ENCODE measurements around the gene PRTFDC1.

Gene PRTFDC1

DNA sequence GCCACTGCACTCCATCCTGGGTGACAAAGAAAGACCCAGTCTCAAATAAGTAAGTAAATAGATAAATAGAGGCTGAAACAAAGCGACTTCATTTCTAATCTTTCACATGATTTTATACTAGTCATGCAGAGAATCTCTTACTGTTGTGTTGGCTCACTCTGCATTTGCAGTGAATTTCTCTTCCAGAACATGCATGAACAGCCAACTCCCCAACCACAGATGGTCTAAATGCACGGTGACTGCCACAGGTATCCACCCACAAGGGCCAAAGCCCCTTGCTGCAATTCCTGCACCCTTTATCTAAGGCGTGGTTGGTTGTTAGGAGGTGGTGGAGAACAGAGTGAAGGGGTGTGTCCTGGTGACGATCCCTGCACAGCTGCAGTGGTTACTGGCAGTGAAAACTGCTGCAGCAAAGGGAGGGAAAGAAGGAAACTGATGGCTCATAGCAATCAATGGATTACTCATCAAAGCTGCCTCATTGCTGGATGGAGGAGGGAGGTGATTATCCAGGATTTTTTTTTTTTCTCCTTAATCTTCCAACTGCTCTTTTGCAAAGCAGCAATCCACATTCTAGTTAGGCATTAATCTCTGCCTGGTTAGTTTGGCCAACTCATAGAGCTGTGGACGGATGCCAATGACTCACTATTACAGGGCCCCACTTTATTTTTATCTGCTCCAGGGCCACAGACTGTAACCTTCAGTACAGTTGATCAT lies 50.6 kb downstream of the PRTFDC1 start:
- peak overlapping the region; percentile 73 to 90 for H3K27ac Mint-ChIP-seq
- peaks cover 26 to 45% of the 10 kb centered on the region in 2 donors for H3K4me1 Mint-ChIP-seq (ENCODE audit: low read depth in 2 of 2)
- H3K9me3 Mint-ChIP-seq = no peaks in the 10 kb centered on the region
- ATAC-seq (replicated peaks) (peak; percentile 51), DNase-seq (no peak)
- H3K4me3 Mint-ChIP-seq = peak overlapping the region; percentile 48 to 60
- H3K36me3 Mint-ChIP-seq (ENCODE audit: insufficient read depth) = no peaks in the 10 kb centered on the region
- no peaks in the 10 kb centered on the region for H3K27me3 Mint-ChIP-seq

DNA sequence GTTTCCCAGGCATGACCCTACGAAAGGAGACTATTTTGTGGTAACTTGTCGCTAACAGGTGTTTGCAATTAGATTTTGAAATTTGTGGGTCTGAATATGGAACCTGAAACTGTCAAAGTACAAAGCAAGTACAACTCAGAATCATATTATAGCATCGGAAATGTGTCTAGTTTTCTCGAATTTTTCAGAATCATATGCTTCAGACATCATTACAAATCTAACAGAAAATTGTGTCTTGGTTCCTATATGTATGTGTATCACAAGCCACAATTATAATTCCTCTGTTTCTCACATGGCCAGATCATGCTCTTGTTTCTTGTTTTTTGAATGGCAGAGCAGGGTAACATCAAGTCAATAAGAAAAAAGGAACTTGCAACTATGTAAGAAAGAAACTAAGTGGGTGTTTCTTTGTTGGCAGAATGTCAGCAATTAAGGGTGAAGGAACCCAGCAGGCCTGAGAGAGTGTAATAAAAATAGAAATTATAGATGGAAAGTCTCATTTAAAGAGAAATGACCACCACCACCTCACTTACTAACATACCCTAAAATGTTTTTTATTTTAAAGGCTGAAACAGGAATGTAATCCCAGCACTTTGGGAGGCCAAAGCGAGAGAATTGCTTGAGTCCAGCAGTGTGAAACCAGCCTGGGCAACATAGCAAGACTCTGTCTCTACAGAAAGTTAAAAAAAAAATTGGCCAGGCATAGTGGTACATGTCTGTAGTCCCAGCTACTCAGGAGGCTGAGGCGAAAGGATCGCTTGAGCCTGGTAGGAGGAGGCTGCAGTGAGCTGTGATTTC lies 51.3 kb downstream of the PRTFDC1 start:
- no peak for DNase-seq
- H3K9me3 Mint-ChIP-seq = no peaks in the 10 kb centered on the region
- peak overlapping the region in 1 of 2 donors; percentile 62 for H3K4me3 Mint-ChIP-seq
- H3K27me3 Mint-ChIP-seq = no peaks in the 10 kb centered on the region
- peak overlapping the region; percentile 73 to 90 for H3K27ac Mint-ChIP-seq
- H3K4me1 Mint-ChIP-seq (ENCODE audit: low read depth in 2 of 2) = peaks cover 25 to 45% of the 10 kb centered on the region in 2 donors
- ATAC-seq (replicated peaks) = peak; percentile 29
- H3K36me3 Mint-ChIP-seq (ENCODE audit: insufficient read depth) = no peaks in the 10 kb centered on the region

DNA sequence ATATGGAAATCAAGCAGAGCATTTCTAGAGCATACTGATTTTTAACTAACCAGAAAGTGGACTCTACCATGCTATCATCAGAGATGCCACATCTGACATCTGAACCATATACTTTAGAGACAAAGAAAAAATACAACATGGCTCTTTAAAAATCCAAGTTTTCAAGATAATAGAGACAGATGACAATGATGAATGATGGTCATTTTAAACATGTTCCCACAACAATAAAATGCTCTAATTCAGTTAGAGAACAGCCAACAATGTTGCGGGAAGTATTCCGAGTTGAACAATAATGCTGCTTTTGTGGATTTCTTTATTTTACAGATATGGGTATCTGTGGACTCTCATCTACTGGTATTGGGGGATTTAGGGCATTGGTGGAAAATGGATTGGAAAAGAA lies 52.8 kb downstream of the PRTFDC1 start:
- no peaks in the 10 kb centered on the region for H3K36me3 Mint-ChIP-seq (ENCODE audit: insufficient read depth)
- no peak overlapping the region for H3K4me3 Mint-ChIP-seq
- peak overlapping the region in 1 of 2 donors; percentile 56 for H3K27ac Mint-ChIP-seq
- no peaks in the 10 kb centered on the region for H3K27me3 Mint-ChIP-seq
- H3K9me3 Mint-ChIP-seq = no peaks in the 10 kb centered on the region
- no peak for ATAC-seq (replicated peaks)
- H3K4me1 Mint-ChIP-seq (ENCODE audit: low read depth in 2 of 2) = peaks cover 27 to 46% of the 10 kb centered on the region in 2 donors
- DNase-seq = no peak

DNA sequence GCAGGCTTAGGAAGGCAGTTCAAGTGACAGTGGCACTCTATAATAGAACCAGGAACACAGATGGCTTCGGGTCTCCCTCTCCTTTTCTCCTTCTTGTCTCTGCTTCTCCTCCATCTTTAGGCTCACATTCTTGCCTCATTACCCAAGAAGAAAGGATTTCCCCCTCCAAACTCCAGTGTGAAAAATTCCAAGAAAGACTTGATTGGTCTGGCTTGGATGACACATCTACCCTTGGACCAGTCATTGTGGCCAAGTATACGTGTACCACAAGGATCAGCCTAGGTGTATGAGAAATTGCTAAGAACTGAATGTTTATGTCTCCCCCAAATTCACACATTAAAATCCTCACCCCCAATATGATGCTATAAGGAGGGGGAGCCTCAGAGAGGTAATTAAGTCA lies 53.9 kb downstream of the PRTFDC1 start:
- Mint-ChIP-seq H3K27ac (peak overlapping the region in 1 of 2 donors; percentile 31), H3K4me1 (ENCODE audit: low read depth in 2 of 2) (peaks cover 37 to 49% of the 10 kb centered on the region in 2 donors), H3K4me3 (no peak overlapping the region), H3K27me3 (no peaks in the 10 kb centered on the region), H3K9me3 (no peaks in the 10 kb centered on the region), H3K36me3 (ENCODE audit: insufficient read depth) (no peaks in the 10 kb centered on the region)
- ATAC-seq (replicated peaks) (no peak), DNase-seq (no peak)

DNA sequence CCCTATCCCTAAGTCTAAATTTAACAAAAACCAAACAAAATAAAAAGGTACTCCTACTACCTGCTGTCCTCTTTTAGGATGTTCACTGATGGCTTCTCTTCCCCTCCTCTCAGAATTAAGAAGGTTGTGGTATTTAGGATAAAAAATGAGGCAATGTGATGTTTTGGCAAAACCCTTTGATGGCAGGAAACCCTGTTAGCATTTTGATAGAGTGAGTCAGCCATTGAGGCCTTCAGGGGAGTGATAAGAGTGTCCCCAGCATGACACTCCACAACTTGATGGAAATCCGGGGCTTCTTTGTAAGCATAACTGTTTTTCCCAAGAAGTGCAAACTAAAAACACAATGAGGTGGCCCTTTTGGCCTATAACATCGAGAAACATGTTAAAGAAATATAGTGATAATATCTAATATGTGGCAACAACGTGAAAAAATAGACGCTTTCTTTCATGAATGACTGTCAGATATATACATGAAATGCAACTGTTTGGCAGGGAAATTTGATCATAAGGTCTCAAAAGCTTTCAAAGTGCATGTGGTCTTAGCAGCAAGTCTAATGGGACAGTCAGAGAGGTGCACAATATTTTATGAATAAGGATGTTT lies 55.0 kb downstream of the PRTFDC1 start:
- H3K27ac Mint-ChIP-seq = peak overlapping the region; percentile 52 to 87
- H3K9me3 Mint-ChIP-seq = no peaks in the 10 kb centered on the region
- no peak for DNase-seq
- no peak for ATAC-seq (replicated peaks)
- H3K4me1 Mint-ChIP-seq (ENCODE audit: low read depth in 2 of 2) = peaks cover 40 to 48% of the 10 kb centered on the region in 2 donors
- H3K36me3 Mint-ChIP-seq (ENCODE audit: insufficient read depth) = no peaks in the 10 kb centered on the region
- H3K4me3 Mint-ChIP-seq = no peak overlapping the region
- no peaks in the 10 kb centered on the region for H3K27me3 Mint-ChIP-seq

DNA sequence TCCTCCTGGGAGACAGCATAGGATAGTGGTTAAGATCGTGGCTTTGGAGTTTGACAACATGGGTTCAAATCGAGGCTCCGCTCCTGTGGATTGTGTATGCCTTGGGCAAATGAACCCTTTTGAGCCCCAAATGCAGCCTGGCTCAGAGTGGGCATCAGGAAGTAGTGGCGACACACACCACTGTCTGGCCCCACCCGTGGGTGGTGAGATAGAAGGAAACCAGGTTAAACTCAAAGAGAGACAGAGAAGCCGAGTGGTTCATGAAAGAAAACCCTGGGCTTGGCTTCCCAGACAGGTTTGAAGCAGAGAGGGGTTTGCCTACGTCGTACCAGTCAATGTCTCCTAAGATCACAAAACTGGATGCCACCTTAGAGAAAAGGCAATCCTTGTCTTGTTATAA lies 57.7 kb downstream of the PRTFDC1 start:
- DNase-seq (peak; percentile 10 to 38 (median 15)), ATAC-seq (replicated peaks) (peak; percentile 90)
- H3K27me3 Mint-ChIP-seq = no peaks in the 10 kb centered on the region
- H3K4me3 Mint-ChIP-seq = peak overlapping the region; percentile 75 to 77
- peak overlapping the region; percentile 86 to 96 for H3K27ac Mint-ChIP-seq
- no peaks in the 10 kb centered on the region for H3K36me3 Mint-ChIP-seq (ENCODE audit: insufficient read depth)
- no peaks in the 10 kb centered on the region for H3K9me3 Mint-ChIP-seq
- H3K4me1 Mint-ChIP-seq (ENCODE audit: low read depth in 2 of 2) = peaks cover 32 to 35% of the 10 kb centered on the region in 2 donors

DNA sequence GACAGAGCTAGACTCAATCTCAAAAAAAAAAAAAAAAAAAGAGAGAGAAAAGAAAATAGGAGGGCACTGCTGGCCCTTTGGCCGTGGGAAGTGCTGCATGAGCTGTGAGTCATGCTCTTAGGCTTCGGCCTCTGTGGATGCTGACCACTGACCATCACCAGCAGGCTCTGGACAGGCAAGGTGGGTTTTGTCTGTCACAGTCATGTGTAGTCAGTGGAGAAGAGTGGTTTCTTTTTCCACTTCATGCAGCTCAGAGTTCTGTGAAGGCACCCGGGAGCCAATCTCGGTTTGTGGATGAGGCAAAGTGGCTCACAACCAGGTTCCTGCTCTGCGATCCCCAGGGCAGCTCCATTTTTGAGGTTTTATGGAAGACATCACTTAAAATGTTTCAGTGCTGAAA lies 58.1 kb downstream of the PRTFDC1 start:
- Mint-ChIP-seq H3K4me3 (peak overlapping the region; percentile 75 to 77), H3K27me3 (no peaks in the 10 kb centered on the region), H3K4me1 (ENCODE audit: low read depth in 2 of 2) (peaks cover 33 to 39% of the 10 kb centered on the region in 2 donors), H3K36me3 (ENCODE audit: insufficient read depth) (no peaks in the 10 kb centered on the region), H3K9me3 (no peaks in the 10 kb centered on the region), H3K27ac (peak overlapping the region; percentile 86 to 96)
- ATAC-seq (replicated peaks) (peak; percentile 46), DNase-seq (no peak)

DNA sequence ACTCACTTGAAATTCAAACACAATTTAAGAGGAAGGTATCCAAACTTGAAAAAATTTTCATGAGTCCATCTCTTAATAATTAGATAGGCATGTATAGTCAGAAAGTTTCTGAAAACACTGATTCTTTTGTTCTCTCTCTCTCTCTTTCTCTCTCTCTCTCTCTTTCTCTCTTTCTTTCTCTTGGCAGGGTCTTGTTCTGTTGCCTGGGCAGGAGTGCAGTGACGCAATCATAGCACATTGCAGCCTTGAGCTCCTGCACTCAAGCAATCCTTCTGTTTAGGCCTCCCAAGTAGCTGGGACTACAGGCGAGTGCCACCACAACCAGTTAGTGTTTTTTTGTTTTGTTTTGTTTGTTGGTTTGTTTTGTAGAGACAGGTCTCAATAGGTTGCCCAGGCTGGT lies 59.3 kb downstream of the PRTFDC1 start:
- H3K27ac Mint-ChIP-seq = peak overlapping the region; percentile 86 to 96
- peaks cover 42% of the 10 kb centered on the region in 2 donors for H3K4me1 Mint-ChIP-seq (ENCODE audit: low read depth in 2 of 2)
- DNase-seq (no peak), ATAC-seq (replicated peaks) (no peak)
- H3K4me3 Mint-ChIP-seq = no peak overlapping the region
- H3K36me3 Mint-ChIP-seq (ENCODE audit: insufficient read depth) = no peaks in the 10 kb centered on the region
- H3K27me3 Mint-ChIP-seq = no peaks in the 10 kb centered on the region
- no peaks in the 10 kb centered on the region for H3K9me3 Mint-ChIP-seq

DNA sequence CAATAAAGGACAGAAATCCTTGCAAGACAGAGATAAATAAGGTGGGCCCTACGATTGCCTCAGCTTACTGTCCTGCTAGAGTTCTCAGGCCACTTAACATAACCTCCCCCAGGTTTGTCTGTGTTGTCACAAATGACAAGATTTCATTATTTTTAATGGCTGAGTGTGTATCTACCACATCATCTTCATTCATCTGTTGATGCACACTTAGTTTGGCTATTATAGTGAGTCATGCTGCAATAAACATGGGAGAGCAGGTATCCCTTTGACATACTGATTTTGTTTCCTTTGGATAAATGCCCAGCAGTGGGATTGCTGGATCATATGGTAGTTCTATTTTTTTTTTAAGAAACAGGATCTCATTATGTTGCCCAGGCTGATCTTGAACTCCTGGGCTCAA lies 60.6 kb downstream of the PRTFDC1 start:
- DNase-seq (no peak), ATAC-seq (replicated peaks) (no peak)
- Mint-ChIP-seq H3K4me3 (no peak overlapping the region), H3K27me3 (no peaks in the 10 kb centered on the region), H3K4me1 (ENCODE audit: low read depth in 2 of 2) (peaks cover 41 to 42% of the 10 kb centered on the region in 2 donors), H3K9me3 (peaks cover 2 to 5% of the 10 kb centered on the region in 2 donors), H3K27ac (no peak overlapping the region), H3K36me3 (ENCODE audit: insufficient read depth) (peaks cover 7% of the 10 kb centered on the region)

DNA sequence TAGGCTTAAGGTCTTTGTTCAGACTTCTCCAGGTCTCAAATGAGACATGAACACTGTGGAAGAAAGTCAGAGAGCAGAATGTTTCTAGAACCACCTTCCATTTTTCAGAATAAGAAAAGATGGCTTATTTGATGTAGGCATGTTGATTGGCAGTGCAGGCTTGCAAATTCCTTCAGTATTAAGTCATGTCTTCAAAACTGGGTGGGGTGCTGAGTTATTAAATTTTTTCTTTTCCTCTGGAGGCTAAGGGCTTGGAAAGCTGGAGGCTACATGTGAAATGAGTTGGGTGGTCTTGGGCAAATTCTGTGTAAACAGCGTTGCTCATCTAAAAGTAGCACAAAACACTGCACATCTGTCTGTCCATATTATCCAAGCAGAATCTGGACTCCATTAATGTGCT lies 62.8 kb downstream of the PRTFDC1 start:
- peaks cover 8% of the 10 kb centered on the region for H3K36me3 Mint-ChIP-seq (ENCODE audit: insufficient read depth)
- ATAC-seq (replicated peaks) = no peak

DNA sequence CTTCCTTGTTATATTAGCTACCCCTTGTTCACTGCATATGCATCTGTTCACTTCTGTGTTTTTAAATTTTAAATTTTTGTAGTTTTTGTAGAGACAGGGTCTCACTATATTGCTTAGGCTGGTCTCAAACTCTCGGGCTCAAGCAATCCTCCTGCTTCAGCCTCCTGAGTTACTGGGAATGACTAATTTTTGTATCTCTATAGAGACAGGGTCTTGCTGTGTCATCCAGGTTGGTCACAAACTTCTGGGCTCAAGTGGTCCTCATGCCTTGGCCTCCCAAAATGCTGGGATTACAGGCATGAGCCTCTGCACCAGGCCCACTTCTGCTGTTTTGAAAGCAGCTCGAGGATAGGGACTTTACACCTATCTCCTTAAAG lies 64.6 kb downstream of the PRTFDC1 start:
- Mint-ChIP-seq H3K36me3 (ENCODE audit: insufficient read depth) (peaks cover 8% of the 10 kb centered on the region), H3K9me3 (peaks cover 2 to 5% of the 10 kb centered on the region in 2 donors), H3K4me3 (peak overlapping the region; percentile 81 to 82), H3K4me1 (ENCODE audit: low read depth in 2 of 2) (peaks cover 38 to 50% of the 10 kb centered on the region in 2 donors), H3K27ac (peak overlapping the region; percentile 88 to 91), H3K27me3 (no peaks in the 10 kb centered on the region)
- DNase-seq = no peak
- no peak for ATAC-seq (replicated peaks)

More for the DNA sequence above, 62.8 kb downstream of the PRTFDC1 start:
- DNase-seq = no peak
- Mint-ChIP-seq H3K27me3 (no peaks in the 10 kb centered on the region), H3K4me3 (peak overlapping the region in 1 of 2 donors; percentile 20), H3K27ac (peak overlapping the region; percentile 81 to 88), H3K4me1 (ENCODE audit: low read depth in 2 of 2) (peaks cover 46% of the 10 kb centered on the region in 2 donors), H3K9me3 (peaks cover 2 to 5% of the 10 kb centered on the region in 2 donors)

DNA sequence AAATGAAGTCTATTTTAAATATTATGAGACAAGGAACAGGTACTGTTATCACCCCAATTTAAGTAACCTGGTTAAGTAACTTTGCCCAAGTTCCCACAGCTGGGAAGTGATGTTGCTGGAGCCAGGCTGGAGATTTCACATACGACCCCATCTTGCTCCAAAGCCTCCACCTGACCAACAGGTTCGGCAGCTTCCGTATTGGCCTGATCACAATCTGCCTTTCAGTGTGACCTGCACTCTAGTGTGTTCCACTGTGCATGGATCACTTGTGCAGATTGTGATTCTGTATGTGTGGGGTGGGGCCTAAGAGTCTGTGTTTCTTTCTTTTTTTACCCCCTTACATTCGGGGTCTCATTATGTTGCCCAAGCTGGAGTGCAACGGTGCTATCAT lies 66.1 kb downstream of the PRTFDC1 start:
- Mint-ChIP-seq H3K4me1 (ENCODE audit: low read depth in 2 of 2) (peaks cover 41 to 59% of the 10 kb centered on the region in 2 donors), H3K4me3 (peak overlapping the region in 1 of 2 donors; percentile 3), H3K9me3 (peaks cover 2 to 5% of the 10 kb centered on the region in 2 donors), H3K36me3 (ENCODE audit: insufficient read depth) (peaks cover 8% of the 10 kb centered on the region), H3K27ac (peak overlapping the region; percentile 88 to 91), H3K27me3 (no peaks in the 10 kb centered on the region)
- ATAC-seq (replicated peaks) (no peak), DNase-seq (no peak)

DNA sequence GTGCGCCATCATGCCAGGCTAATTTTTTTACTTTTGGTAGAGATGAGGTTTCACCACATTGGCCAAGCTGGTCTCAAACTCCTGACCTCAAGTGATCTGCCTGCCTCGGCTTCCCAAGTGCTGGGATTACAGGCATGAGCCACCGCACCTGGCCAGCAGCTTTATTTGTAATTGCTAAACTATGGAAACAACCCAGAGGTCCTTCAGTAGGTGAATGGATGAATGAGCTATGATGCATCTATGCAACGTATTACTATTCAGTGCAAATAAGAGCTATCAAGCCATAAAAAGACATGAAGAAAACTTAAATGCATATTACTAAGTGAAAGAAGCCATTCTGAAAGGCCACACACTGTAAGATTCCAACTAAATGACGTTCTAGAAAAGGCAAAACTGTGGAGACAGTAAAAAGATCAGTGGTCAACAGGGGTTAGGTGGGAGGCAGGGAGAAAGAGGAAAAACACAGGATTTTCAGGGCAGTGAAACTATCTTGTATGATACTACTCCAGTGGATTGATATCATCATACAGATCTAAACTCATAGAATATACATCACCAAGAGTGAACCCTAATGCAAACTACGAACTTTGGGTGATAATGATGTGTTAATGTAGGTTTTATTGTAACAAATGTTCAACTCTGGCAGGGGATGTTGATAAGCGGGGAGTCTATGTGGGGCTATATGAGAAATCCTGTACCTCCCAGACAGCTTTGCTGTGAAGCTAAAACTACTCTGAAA lies 66.7 kb downstream of the PRTFDC1 start:
- ATAC-seq (replicated peaks) (no peak), DNase-seq (no peak)
- Mint-ChIP-seq H3K27ac (peak overlapping the region; percentile 88 to 91), H3K4me3 (peak overlapping the region in 1 of 2 donors; percentile 3), H3K36me3 (ENCODE audit: insufficient read depth) (peaks cover 8% of the 10 kb centered on the region), H3K27me3 (no peaks in the 10 kb centered on the region), H3K9me3 (peaks cover 2 to 5% of the 10 kb centered on the region in 2 donors), H3K4me1 (ENCODE audit: low read depth in 2 of 2) (peaks cover 40 to 65% of the 10 kb centered on the region in 2 donors)
